Psoas muscle (tissue), 8 donors: ENCODE results near the gene SLAMF6. TPM values are rescaled to one million over a fixed set of nuclear protein-coding genes. Genes with fewer than 3 reads are reported as not detected.

Experiments used
- ATAC-seq, 4 donors: fragments of 200-7000 bp; cut with Tn5 transposase; one replicate each; pipeline ENCODE4 v1.9.1; 2020; ENCODE audit warnings: moderate library complexity in 3 of 4, mild to moderate bottlenecking in 2 of 4
- DNase-seq, 2 donors: peaks; one replicate each; pipeline ENCODE4 v3.0.0-alpha.2; 2020
- H3K27ac ChIP-seq: fragments of 200-600 bp; one replicate; pipeline ENCODE4 v1.8.0; 2022
- H3K27me3 ChIP-seq, 3 donors: fragments of 200-600 bp in 1 of 3; one replicate each; pipeline versions ENCODE4 v1.6.1 to v1.8.0; 2013 to 2022; ENCODE audit warnings: low read length in 2 of 3, mild to moderate bottlenecking in 2 of 3, moderate library complexity in 1 of 3; ENCODE audit not compliant: insufficient read depth in 3 of 3
- H3K36me3 ChIP-seq, 2 donors: fragments of 200-600 bp in 1 of 2; one replicate each; pipeline versions ENCODE4 v1.6.1 to v1.8.0; 2013 to 2022; ENCODE audit warnings: low read depth in 1 of 2, mild to moderate bottlenecking in 1 of 2, moderate library complexity in 1 of 2; ENCODE audit not compliant: insufficient read depth in 1 of 2
- H3K4me1 ChIP-seq: fragments of 200-600 bp; one replicate; pipeline ENCODE4 v1.8.0; 2022
- H3K4me3 ChIP-seq: fragments of 200-600 bp; one replicate; pipeline ENCODE4 v1.8.0; 2022; ENCODE audit warnings: mild to moderate bottlenecking
- H3K9me3 ChIP-seq: fragments of 200-600 bp; one replicate; pipeline ENCODE4 v1.8.0; 2022
- WGBS, 3 donors: extraction: QIAGEN DNeasy Blood & Tissue Kit; methylation state at CpG; one replicate each; pipeline versions ENCODE4 v1.1.6 to v1.1.7; 2013; 5-methylcytosine and 5-hydroxymethylcytosine counted together
- intact Hi-C, 2 donors: fragments of 100-400 bp; cut with DNase I; formaldehyde crosslinking; loops; one replicate each; pipeline versions ENCODE4 v1.11.0 to v1.14.2; 2022
- polyA plus RNA-seq, 3 donors: library from polyadenylated mRNA; stranded (reverse); fragments of 200-250 nt; gene quantifications; one replicate each; pipeline ENCODE4 v1.2.3, GENCODE V29; 2013
- total RNA-seq, 4 donors: library from RNA; stranded (reverse); fragmentation: NEBNext Ultra II Directional in 2 of 4; extraction: Animal tissue kit (Norgen Biotek cat#: 25700) in 2 of 4; gene quantifications; one replicate each; pipeline versions ENCODE4 v1.2.1 to v1.2.4, GENCODE V29; 2021 to 2023
- TF ChIP-seq, protein P1 (sequence below): fragments of 200-600 bp; IDR thresholded peaks from one replicate; pipeline ENCODE4 v1.8.0; 2022; ENCODE audit warnings: antibody characterized with exemption
- donor health status: healthy with polysubstance abuse.
- donor health status: DM: no; HTN: no; CAD: no; lungs with moderate emphysema.
- donor health status: Bipolar disorder and iron deficiency.
- donor health status: healthy.
- donor health status: DM: yes; HTN: yes; CAD: no.
- donor health status: DM: no; HTN: no; CAD: no.
- donor health status: DM: no; HTN: no; CAD: no.
- donor health status: DM: yes; HTN: yes; CAD: no.

The SLAMF6 gene
- total and polyA plus RNA-seq, 7 donors, result 0.08 to 0.34 (median 0.19) TPM; not detected in 1

DNA sequence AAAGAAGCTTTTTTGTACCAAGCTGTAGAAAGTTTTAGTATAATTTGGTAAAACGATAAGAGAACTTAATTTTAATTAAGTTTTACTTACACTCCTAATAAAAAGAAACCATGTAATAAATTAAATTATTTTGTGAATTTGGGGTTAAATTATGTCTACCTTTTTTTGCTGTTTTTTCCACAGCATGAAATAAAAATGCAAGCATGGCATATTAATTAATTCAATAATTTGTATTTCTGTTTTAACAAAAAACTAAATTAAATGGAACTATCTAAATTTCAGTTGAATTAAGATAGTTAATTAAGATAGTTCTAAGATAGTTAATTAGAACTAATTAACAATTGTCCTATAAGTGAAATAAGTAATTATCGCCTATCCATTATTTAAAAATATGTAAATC is 83.3 kb downstream of the SLAMF6 start:
- Histone ChIP-seq H3K27ac (no peak overlapping the region), H3K27me3 (no peaks in the 10 kb centered on the region), H3K4me3 (no peak overlapping the region), H3K36me3 (no peaks in the 10 kb centered on the region), H3K4me1 (no peaks in the 10 kb centered on the region), H3K9me3 (no peaks in the 10 kb centered on the region)
- WGBS, 3 donors, result 48 to 76% (median 68%) methylated on average over 2 of the region's 2 CpGs
- intact Hi-C loops, result no loop called here
- ATAC-seq, result no peak
- no peak for DNase-seq
- TF ChIP-seq, protein P1, sequence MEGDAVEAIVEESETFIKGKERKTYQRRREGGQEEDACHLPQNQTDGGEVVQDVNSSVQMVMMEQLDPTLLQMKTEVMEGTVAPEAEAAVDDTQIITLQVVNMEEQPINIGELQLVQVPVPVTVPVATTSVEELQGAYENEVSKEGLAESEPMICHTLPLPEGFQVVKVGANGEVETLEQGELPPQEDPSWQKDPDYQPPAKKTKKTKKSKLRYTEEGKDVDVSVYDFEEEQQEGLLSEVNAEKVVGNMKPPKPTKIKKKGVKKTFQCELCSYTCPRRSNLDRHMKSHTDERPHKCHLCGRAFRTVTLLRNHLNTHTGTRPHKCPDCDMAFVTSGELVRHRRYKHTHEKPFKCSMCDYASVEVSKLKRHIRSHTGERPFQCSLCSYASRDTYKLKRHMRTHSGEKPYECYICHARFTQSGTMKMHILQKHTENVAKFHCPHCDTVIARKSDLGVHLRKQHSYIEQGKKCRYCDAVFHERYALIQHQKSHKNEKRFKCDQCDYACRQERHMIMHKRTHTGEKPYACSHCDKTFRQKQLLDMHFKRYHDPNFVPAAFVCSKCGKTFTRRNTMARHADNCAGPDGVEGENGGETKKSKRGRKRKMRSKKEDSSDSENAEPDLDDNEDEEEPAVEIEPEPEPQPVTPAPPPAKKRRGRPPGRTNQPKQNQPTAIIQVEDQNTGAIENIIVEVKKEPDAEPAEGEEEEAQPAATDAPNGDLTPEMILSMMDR, result no peak

DNA sequence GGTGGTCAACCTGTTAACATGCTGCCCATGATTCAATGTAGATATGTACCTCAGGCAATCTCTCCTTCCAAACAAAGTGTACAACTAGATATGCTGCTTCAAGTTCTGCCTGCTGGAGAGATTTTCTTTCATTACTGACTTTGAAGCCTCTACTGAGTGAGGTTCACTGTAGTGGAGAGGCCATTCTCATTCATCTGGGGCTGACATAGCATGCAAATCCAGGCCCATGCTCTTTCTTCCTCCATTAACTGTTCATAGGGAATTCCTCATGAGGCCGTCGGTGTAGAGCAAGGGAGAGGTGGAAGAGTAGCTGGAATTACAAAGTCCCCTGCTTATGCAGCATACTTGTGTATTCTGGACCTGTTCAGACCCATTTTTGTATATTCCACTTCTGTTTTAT is 84.1 kb downstream of the SLAMF6 start:
- Histone ChIP-seq H3K4me3 (no peak overlapping the region), H3K4me1 (no peaks in the 10 kb centered on the region), H3K9me3 (no peaks in the 10 kb centered on the region), H3K27me3 (no peaks in the 10 kb centered on the region), H3K27ac (no peak overlapping the region), H3K36me3 (no peaks in the 10 kb centered on the region)
- no peak for DNase-seq
- no peak for ATAC-seq
- intact Hi-C loops, result no loop called here
- 75 to 95% (median 75%) methylated on average over 2 of the region's 2 CpGs for WGBS, 3 donors
- TF ChIP-seq, protein P1, result no peak

DNA sequence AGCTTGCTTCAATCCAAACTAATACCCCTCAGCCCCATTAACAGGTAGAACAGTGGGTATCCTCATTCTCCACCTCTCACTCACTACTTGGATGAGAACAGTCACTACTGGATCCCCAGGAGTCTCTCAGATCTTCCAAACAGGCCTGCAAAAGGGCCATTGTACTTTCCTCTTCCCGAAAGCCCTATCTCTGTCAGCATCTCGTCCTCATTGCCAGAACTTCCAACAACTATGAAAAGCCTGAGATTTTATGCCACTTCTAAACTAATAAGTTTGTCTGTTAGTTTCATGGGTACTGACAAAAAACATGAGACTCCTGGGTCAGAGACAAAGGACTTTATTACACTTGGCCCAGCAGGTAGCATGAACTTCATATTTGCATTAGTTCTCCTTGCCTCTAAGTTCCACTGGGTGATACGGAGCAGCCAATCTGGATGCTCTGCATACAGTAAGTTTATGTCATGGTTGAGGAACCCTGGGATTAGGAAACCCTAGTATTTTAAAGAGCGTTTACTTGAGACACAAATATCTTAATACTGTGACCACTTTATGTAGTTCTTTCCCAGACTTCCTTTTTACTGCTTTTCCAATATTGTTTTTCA is 84.6 kb downstream of the SLAMF6 start:
- Histone ChIP-seq H3K27ac (no peak overlapping the region), H3K36me3 (no peaks in the 10 kb centered on the region), H3K4me3 (no peak overlapping the region), H3K27me3 (no peaks in the 10 kb centered on the region), H3K9me3 (no peaks in the 10 kb centered on the region), H3K4me1 (no peaks in the 10 kb centered on the region)
- ATAC-seq (no peak), DNase-seq (no peak)
- intact Hi-C loops, result no loop called here
- WGBS, 3 donors, result 65 to 74% (median 66%) methylated on average over 4 of the region's 4 CpGs
- TF ChIP-seq, protein P1, result no peak

DNA sequence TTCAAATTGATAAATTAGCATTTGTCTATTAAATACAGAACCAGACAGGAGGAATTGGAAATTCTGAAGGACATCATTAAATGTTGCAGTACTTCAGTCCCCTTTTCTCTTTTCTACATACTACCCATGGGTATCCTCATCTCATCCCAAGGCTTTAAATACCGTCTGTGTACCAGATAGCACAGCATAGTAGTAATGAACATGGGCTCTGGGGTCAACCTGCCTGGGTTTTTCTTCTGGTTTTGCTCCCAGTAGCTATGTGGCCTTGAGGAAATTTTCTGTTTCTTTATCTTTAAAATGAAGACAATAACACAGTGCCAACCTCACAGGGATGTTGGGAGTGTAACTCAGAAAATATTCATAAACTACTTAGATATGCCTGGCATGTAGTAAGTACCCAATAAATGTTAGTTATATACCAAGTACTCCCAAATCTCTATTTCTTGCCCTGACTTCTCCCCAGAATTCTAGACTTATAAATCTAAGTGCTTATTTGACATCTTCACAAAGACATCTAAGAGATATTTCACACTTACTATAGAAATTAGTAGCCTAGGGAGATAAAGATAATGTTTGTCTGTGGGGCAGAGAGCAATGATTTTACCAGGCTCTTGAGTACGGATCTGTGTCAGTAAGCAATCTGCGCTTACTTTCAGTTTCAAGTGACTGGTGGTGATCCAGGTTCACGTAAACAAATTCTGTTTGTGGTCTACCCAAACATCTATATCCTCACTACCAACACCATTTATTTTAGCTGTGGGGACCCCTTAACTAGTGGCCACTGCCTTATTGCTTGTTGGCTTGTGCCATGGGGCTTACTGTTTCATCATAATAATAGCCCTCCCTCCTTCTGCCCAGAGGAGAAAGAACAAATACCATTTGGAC is 85.4 kb downstream of the SLAMF6 start:
- no peaks in the 10 kb centered on the region for H3K9me3 ChIP-seq
- no peaks in the 10 kb centered on the region for H3K27me3 ChIP-seq
- ATAC-seq (no peak), DNase-seq (no peak)
- intact Hi-C loops, result no loop called here
- no peaks in the 10 kb centered on the region for H3K4me1 ChIP-seq
- H3K4me3 ChIP-seq, result no peak overlapping the region
- no peaks in the 10 kb centered on the region for H3K36me3 ChIP-seq
- TF ChIP-seq, protein P1, result no peak
- WGBS, 3 donors, result 60 to 66% (median 64%) methylated on average over 4 of the region's 4 CpGs
- H3K27ac ChIP-seq, result no peak overlapping the region
